Measurements from ENCODE around the gene TNFRSF13B. TPM values are rescaled to one million over a fixed set of nuclear protein-coding genes. Genes with fewer than 3 reads are reported as not detected.

TNFRSF13B gene
- total RNA-seq, 6 experiments from 2014 or later, result not detected

DNA sequence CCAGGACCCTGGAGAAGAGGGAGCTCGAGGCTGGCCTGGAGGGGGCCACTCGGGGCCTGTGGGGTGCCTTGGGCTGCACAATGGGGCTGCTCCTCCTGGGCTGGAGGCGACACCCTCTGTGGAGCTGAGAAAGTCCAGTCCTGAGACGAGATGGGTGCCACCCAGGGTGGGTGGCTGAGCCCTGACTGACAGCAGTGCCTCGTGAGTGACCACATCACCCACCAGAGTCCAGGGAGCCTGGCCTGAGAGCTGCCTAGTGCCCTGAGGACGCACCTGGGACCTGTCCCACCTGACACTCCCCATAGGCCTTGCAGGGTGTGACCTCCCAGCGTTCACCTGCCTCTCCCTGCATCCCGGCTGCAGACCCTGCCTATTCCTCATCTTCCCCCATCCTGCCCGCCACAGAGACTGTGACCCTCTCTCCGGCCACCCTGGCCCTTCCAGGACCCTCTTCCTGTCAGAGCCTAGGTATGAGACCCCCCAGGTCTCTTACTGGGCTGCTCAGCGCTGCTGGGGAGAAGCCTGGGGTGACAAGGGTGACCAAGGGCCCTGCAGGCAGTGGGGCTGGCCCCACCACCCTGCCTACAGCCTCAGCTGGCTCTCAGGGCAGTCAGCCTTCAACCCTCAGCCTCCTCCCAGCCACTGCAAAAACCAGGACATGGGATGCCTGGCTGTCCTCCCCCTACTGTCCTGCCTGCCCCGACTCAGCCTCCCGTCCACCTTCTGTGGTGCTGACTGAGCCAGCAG lies 41.2 kb downstream of the TNFRSF13B start:
- no peak for DNase-seq
- H3K27ac Mint-ChIP-seq, result no peak overlapping the region
- H3K27me3 Mint-ChIP-seq (ENCODE audit: insufficient read depth), result peaks cover 19% of the 10 kb centered on the region
- TF ChIP-seq, protein P1, sequence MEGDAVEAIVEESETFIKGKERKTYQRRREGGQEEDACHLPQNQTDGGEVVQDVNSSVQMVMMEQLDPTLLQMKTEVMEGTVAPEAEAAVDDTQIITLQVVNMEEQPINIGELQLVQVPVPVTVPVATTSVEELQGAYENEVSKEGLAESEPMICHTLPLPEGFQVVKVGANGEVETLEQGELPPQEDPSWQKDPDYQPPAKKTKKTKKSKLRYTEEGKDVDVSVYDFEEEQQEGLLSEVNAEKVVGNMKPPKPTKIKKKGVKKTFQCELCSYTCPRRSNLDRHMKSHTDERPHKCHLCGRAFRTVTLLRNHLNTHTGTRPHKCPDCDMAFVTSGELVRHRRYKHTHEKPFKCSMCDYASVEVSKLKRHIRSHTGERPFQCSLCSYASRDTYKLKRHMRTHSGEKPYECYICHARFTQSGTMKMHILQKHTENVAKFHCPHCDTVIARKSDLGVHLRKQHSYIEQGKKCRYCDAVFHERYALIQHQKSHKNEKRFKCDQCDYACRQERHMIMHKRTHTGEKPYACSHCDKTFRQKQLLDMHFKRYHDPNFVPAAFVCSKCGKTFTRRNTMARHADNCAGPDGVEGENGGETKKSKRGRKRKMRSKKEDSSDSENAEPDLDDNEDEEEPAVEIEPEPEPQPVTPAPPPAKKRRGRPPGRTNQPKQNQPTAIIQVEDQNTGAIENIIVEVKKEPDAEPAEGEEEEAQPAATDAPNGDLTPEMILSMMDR (IDR thresholded peaks at IDR 0.05), result no peak
- H3K4me3 Mint-ChIP-seq, result no peak overlapping the region
- H3K9me3 Mint-ChIP-seq, result no peaks in the 10 kb centered on the region
- H3K4me1 Mint-ChIP-seq (ENCODE audit: low read depth), result no peaks in the 10 kb centered on the region
- H3K36me3 Mint-ChIP-seq (ENCODE audit: low read depth), result no peaks in the 10 kb centered on the region

DNA sequence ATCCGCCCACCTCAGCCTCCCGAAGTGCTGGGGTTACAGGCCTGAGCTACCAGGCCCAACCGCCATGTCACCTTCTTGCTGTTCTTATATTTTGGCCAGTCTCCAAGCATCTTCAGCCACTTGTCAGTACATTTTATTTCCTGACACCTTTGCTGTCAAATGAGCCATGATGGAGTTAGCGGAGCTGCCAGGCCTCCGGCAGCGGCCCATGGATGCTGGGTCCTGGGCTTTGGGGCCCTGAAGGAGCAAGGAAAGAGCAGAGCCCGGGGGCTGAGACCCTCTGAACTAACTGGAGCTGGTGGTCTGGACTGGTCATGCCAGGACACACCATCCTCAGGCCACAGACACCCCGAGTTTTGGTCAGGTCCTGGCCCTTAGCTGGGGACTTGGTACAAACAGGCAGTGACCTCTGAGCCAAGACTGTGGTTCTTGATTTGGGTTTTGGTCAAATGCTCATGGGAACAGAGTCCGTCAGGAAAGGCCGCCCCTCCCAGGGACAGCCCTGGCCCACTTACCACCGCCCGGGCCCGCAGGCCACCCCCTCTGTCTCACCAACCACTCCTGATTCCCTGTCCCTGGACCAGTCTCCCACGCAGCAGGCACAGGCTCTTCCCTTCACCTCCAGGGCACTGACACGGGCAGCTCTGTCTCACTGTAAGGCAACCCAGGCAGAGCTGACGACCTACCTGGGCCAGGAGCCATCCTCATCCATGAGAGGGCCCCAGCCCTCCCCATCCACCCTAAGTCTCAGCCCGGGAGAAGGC lies 42.0 kb downstream of the TNFRSF13B start:
- Mint-ChIP-seq H3K27me3 (ENCODE audit: insufficient read depth) (peaks cover 15% of the 10 kb centered on the region), H3K27ac (no peak overlapping the region), H3K36me3 (ENCODE audit: low read depth) (no peaks in the 10 kb centered on the region), H3K9me3 (no peaks in the 10 kb centered on the region), H3K4me1 (ENCODE audit: low read depth) (no peaks in the 10 kb centered on the region), H3K4me3 (no peak overlapping the region)
- TF ChIP-seq, protein P1 (IDR thresholded peaks at IDR 0.05), result no peak
- DNase-seq, result no peak

- no peak for DNase-seq
- Mint-ChIP-seq H3K4me1 (ENCODE audit: low read depth) (no peaks in the 10 kb centered on the region), H3K9me3 (no peaks in the 10 kb centered on the region), H3K36me3 (ENCODE audit: low read depth) (no peaks in the 10 kb centered on the region), H3K4me3 (no peak overlapping the region), H3K27ac (no peak overlapping the region), H3K27me3 (ENCODE audit: insufficient read depth) (peaks cover 15% of the 10 kb centered on the region)
- TF ChIP-seq, protein P1 (IDR thresholded peaks at IDR 0.05), result no peak
Measured at GRCh38 chr17:16929035-16929680, 42.8 kb downstream of the TNFRSF13B start.

- TF ChIP-seq, protein P1 (IDR thresholded peaks at IDR 0.05), result no peak
Measured at GRCh38 chr17:16928406-16929034, 43.4 kb downstream of the TNFRSF13B start.

DNA sequence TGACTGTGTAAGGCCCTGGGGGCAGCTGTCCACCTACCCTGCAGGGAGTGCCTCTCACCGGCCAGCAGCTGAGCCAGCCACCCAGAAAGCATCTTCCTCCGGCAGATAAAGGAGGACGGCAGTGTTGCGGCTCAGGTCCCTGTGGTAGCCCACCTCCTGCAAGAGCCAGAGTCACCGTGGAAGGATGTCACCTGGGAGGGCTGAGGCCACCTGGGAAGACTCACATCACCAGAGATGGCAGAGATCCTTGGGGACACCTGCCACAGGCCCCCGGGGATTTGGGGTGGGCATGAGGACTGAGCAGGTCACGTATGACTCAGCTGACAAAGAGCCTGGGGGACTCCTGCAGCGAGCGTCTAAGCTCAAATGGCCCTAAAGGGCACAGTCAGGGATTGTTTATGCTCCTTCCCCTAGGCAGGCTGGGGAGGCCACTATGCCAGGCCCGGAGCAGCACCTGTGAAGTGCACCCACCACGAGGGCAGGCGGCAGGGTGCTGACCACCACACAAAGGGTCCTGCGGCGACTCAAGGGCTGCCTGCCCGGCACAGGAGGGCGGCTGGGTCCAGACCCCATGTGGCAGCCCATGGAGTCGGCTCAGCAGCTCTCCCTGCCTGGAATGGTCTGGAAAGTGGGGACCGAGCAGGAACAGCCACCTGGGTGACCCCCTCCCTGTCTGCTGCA lies 44.1 kb downstream of the TNFRSF13B start:
- Mint-ChIP-seq H3K4me3 (no peak overlapping the region), H3K27ac (no peak overlapping the region), H3K36me3 (ENCODE audit: low read depth) (no peaks in the 10 kb centered on the region), H3K4me1 (ENCODE audit: low read depth) (no peaks in the 10 kb centered on the region), H3K9me3 (no peaks in the 10 kb centered on the region), H3K27me3 (ENCODE audit: insufficient read depth) (peaks cover 15% of the 10 kb centered on the region)
- TF ChIP-seq, protein P1 (IDR thresholded peaks at IDR 0.05), result no peak
- DNase-seq, result no peak

More at GRCh38 chr17:16928406-16929034, 43.4 kb downstream of the TNFRSF13B start:
- no peak for DNase-seq
- Mint-ChIP-seq H3K4me3 (no peak overlapping the region), H3K36me3 (ENCODE audit: low read depth) (no peaks in the 10 kb centered on the region), H3K27me3 (ENCODE audit: insufficient read depth) (peaks cover 15% of the 10 kb centered on the region), H3K4me1 (ENCODE audit: low read depth) (no peaks in the 10 kb centered on the region), H3K9me3 (no peaks in the 10 kb centered on the region), H3K27ac (no peak overlapping the region)

Measured in HFFc6 (cell line).